ENCODE data around the gene DEFB116.
"Not testable (repeated sequence)": the region's sequence is repeated elsewhere in the genome, so short reads cannot be mapped to it uniquely, and the experiment has no call there.

DEFB116 gene

GRCh38 chr20:31308535-31309162, at the start of gene DEFB116:
Gene DEFB116 (minus strand): TSS chr20:31308585. CDS start chr20:31308585, 0 bp downstream.
- ATAC-seq (replicated peaks) (no peak), DNase-seq (no peak)
- Mint-ChIP-seq H3K4me3 (no peak within 1 kb of the TSS), H3K4me1 (no peaks in the 10 kb centered on the region), H3K27ac (no peak within 1 kb of the TSS), H3K9me3 (peaks cover 5% of the 10 kb centered on the region in 2 donors), H3K36me3 (peaks cover 0 to 1% of the 10 kb centered on the region in 2 donors), H3K27me3 (no peaks in the 10 kb centered on the region)

- Mint-ChIP-seq H3K4me3 (no peak overlapping the region), H3K36me3 (no peaks in the 10 kb centered on the region), H3K27me3 (peaks cover 0 to 6% of the 10 kb centered on the region in 2 donors), H3K9me3 (peaks cover 0 to 1% of the 10 kb centered on the region in 2 donors), H3K27ac (no peak overlapping the region), H3K4me1 (no peaks in the 10 kb centered on the region)
- no peak for ATAC-seq (replicated peaks)
- DNase-seq: no peak
Measured at GRCh38 chr20:31355981-31356380, 47.6 kb upstream of the DEFB116 start.

GRCh38 chr20:31341470-31341869, 33.1 kb upstream of the DEFB116 start:
- peaks cover 0 to 1% of the 10 kb centered on the region in 2 donors for H3K9me3 Mint-ChIP-seq
- no peak overlapping the region for H3K4me3 Mint-ChIP-seq
- DNase-seq (no peak), ATAC-seq (replicated peaks) (no peak)
- no peaks in the 10 kb centered on the region for H3K4me1 Mint-ChIP-seq
- H3K36me3 Mint-ChIP-seq: no peaks in the 10 kb centered on the region
- H3K27me3 Mint-ChIP-seq: peaks cover 0 to 3% of the 10 kb centered on the region in 2 donors
- H3K27ac Mint-ChIP-seq: no peak overlapping the region

GRCh38 chr20:31330893-31331292, 22.5 kb upstream of the DEFB116 start:
- no peak overlapping the region for H3K27ac Mint-ChIP-seq
- H3K27me3 Mint-ChIP-seq: no peaks in the 10 kb centered on the region
- ATAC-seq (replicated peaks) (no peak), DNase-seq (no peak)
- H3K4me3 Mint-ChIP-seq: no peak overlapping the region
- peaks cover 4 to 14% of the 10 kb centered on the region in 2 donors for H3K9me3 Mint-ChIP-seq
- no peaks in the 10 kb centered on the region for H3K4me1 Mint-ChIP-seq
- no peaks in the 10 kb centered on the region for H3K36me3 Mint-ChIP-seq

- H3K36me3 Mint-ChIP-seq: peaks cover 0 to 3% of the 10 kb centered on the region in 2 donors
- H3K27me3 Mint-ChIP-seq: no peaks in the 10 kb centered on the region
- DNase-seq (no peak), ATAC-seq (replicated peaks) (no peak)
- no peak overlapping the region for H3K27ac Mint-ChIP-seq
- H3K4me1 Mint-ChIP-seq: no peaks in the 10 kb centered on the region
- peaks cover 20 to 21% of the 10 kb centered on the region in 2 donors for H3K9me3 Mint-ChIP-seq
- H3K4me3 Mint-ChIP-seq: no peak overlapping the region
Measured at GRCh38 chr20:31322504-31322903, 14.1 kb upstream of the DEFB116 start.

DNA sequence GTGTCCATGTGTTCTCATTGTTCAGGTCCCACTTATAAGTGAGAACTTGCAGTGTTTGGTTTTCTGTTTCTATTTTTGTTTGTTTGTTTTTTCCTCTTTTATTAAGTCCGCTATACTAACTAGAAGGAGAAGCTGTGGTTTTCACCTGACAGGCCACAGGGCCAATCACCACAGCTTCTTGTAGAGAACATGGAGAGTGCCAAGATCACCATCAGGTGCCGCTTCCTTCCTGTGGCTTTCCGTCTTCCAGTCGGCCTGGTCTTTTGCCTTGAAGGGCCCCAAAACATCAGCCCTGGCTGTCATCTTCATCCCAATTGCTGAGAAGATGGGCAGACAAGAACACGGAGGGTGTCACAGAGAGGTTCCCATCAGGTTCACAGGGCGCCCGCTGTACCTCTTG, 23.4 kb downstream of the DEFB116 start:
- H3K4me3 Mint-ChIP-seq; DNase-seq; H3K27me3 Mint-ChIP-seq; H3K4me1 Mint-ChIP-seq; ATAC-seq (replicated peaks); H3K27ac Mint-ChIP-seq; H3K36me3 Mint-ChIP-seq: not testable (repeated sequence)
- H3K9me3 Mint-ChIP-seq: peaks cover 14 to 19% of the 10 kb centered on the region in 2 donors

DNA sequence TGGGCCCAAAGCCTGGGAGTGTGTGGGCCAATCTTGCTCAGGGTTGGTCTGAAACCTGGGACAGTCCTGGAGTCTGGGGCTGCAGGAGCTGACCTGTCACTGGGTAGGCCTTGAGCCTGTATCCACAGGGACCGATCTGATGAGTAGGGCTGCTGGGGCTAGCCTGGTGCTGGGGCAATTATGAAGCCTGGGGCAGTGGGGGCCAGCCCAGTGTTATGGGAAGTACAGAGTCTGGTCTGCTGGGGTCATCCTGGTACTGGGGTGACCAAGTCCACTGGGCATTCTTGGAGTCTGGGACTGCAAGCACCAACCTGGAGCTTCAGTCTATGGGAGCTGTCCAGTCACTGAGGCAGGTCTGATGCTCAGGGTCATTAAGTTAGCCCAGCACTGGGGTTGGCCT, 30.2 kb downstream of the DEFB116 start:
- Mint-ChIP-seq H3K27me3 (no peaks in the 10 kb centered on the region), H3K27ac (no peak overlapping the region), H3K9me3 (peaks cover 14 to 21% of the 10 kb centered on the region in 2 donors), H3K4me3 (no peak overlapping the region), H3K36me3 (no peaks in the 10 kb centered on the region), H3K4me1 (no peaks in the 10 kb centered on the region)
- ATAC-seq (replicated peaks) (no peak), DNase-seq (no peak)

- Mint-ChIP-seq H3K9me3 (peaks cover 27 to 29% of the 10 kb centered on the region in 2 donors), H3K4me1 (no peaks in the 10 kb centered on the region), H3K4me3 (no peak overlapping the region), H3K27me3 (no peaks in the 10 kb centered on the region), H3K27ac (no peak overlapping the region), H3K36me3 (peaks cover 0 to 3% of the 10 kb centered on the region in 2 donors)
- no peak for DNase-seq
- ATAC-seq (replicated peaks): no peak
Measured at GRCh38 chr20:31274441-31274840, 33.9 kb downstream of the DEFB116 start.

GRCh38 chr20:31260326-31260932, 48.0 kb downstream of the DEFB116 start:
- Mint-ChIP-seq H3K27me3 (no peaks in the 10 kb centered on the region), H3K9me3 (peaks cover 7 to 8% of the 10 kb centered on the region in 2 donors), H3K27ac (no peak overlapping the region), H3K4me1 (no peaks in the 10 kb centered on the region), H3K36me3 (no peaks in the 10 kb centered on the region), H3K4me3 (no peak overlapping the region)
- DNase-seq (no peak), ATAC-seq (replicated peaks) (peak in 1 of 2 donors; percentile 45)

- H3K27me3 Mint-ChIP-seq: no peaks in the 10 kb centered on the region
- H3K27ac Mint-ChIP-seq: no peak within 1 kb of the TSS
- ATAC-seq (replicated peaks) (no peak), DNase-seq (no peak)
- H3K9me3 Mint-ChIP-seq: peaks cover 8 to 11% of the 10 kb centered on the region in 2 donors
- no peaks in the 10 kb centered on the region for H3K36me3 Mint-ChIP-seq
- H3K4me3 Mint-ChIP-seq: no peak within 1 kb of the TSS
- no peaks in the 10 kb centered on the region for H3K4me1 Mint-ChIP-seq
Measured at GRCh38 chr20:31257364-31257763, 51.0 kb downstream of the DEFB116 start, which contains the start of gene DEFB115. Gene DEFB115 (plus strand): TSS chr20:31257664. CDS start chr20:31257664, 0 bp downstream.

DNA sequence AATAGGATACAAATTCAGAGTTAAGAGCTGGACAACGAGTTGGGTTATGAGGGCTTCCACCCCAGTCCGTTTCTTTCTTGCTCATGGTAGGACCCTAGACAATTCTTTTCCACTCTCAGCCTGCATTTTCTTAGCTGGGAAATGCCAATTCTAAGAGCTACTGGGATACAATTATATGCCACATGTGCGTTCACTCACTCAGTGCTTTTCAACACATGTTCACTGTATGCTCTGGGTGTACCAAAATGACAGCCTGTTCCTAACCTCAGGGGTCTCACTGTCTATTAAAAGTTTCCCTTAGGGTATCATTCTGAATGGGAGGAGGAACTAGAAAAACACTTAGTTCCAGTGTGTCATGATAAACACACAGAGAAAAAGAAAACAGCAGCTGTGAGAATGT, 51.4 kb downstream of the DEFB116 start:
- no peaks in the 10 kb centered on the region for H3K36me3 Mint-ChIP-seq
- ATAC-seq (replicated peaks) (no peak), DNase-seq (no peak)
- H3K27me3 Mint-ChIP-seq: no peaks in the 10 kb centered on the region
- no peaks in the 10 kb centered on the region for H3K4me1 Mint-ChIP-seq
- H3K27ac Mint-ChIP-seq: no peak overlapping the region
- peaks cover 8 to 11% of the 10 kb centered on the region in 2 donors for H3K9me3 Mint-ChIP-seq
- H3K4me3 Mint-ChIP-seq: no peak overlapping the region
